HCT116 (cell line): ENCODE data around the gene WDR37.
"Not testable (repeated sequence)": the region's sequence is repeated elsewhere in the genome, so short reads cannot be mapped to it uniquely, and the experiment has no call there.

Source experiments
- CTCF ChIP-seq, 3 experiments: fragments of 200-600 bp in 1 of 3; sonication (generic) in 1 of 3; IDR thresholded peaks in 2 of 3; conservative IDR thresholded peaks in 1 of 3; 2 replicates each; pipeline ENCODE4 v1.5.1; 2012 to 2017; ENCODE audit warnings: low read depth in 2 of 3, low read length in 2 of 3, antibody characterized with exemption in 1 of 3, borderline replicate concordance in 1 of 3, control low read depth in 1 of 3, mild to moderate bottlenecking in 1 of 3, mixed read lengths in 1 of 3, mixed run types in 1 of 3, moderate library complexity in 1 of 3; ENCODE audit not compliant: insufficient read depth in 1 of 3
- EGR1 ChIP-seq: IDR thresholded peaks from 2 replicates; pipeline ENCODE4 v1.6.1; 2012; ENCODE audit warnings: low read depth
- EZH2 ChIP-seq: fragments of 200-600 bp; sonication (generic); IDR thresholded peaks from 2 replicates; pipeline ENCODE4 v1.6.1; 2017; ENCODE audit warnings: antibody characterized with exemption, mixed run types
- POLR2A ChIP-seq: IDR thresholded peaks from 2 replicates; pipeline ENCODE4 v1.7.0; 2011; ENCODE audit warnings: borderline replicate concordance; ENCODE audit not compliant: insufficient read depth, insufficient read length; ENCODE audit errors: extremely low read depth
- SIN3A ChIP-seq: IDR thresholded peaks from 2 replicates; pipeline ENCODE4 v1.6.1; 2012; ENCODE audit warnings: low read depth
- ZFX ChIP-seq: fragments of 450-650 bp; IDR thresholded peaks from 2 replicates; pipeline ENCODE4 v1.6.1; 2017
- ZNF274 ChIP-seq: fragments of 200-500 bp; sonication (Bioruptor generic); IDR thresholded peaks from 2 replicates; pipeline ENCODE4 v1.6.1; 2014; ENCODE audit warnings: mild to moderate bottlenecking, low read depth, low read length, inconsistent platforms

- TF ChIP-seq POLR2A; CTCF (IDR thresholded peaks at IDR 0.05 in 2 of 3, conservative IDR thresholded peaks at IDR 0.05 in 1 of 3; ENCODE audit: borderline replicate concordance in 1 of 3, insufficient read depth in 1 of 3, low read depth in 2 of 3, low read length in 2 of 3); ZNF274; SIN3A; EZH2; EGR1; ZFX: not testable (repeated sequence)
Measured at GRCh38 chr10:1118318-1118717, 62.1 kb downstream of the WDR37 start.
